Heart left ventricle (tissue), 16 donors: ENCODE measurements around the gene SAMD10. TPM values are rescaled to one million over a fixed set of nuclear protein-coding genes. Genes with fewer than 3 reads are reported as not detected.

Experiments used
- ATAC-seq, 4 donors: fragments of 200-7000 bp; cut with Tn5 transposase; one replicate each; pipeline ENCODE4 v1.9.1; 2020 to 2022; ENCODE audit warnings: moderate library complexity in 4 of 4, mild to moderate bottlenecking in 3 of 4, moderate number of reproducible peaks in 1 of 4
- DNase-seq, 5 donors: peaks; one replicate each; pipeline ENCODE4 v3.0.0-alpha.2; 2020
- H3K27ac ChIP-seq, 12 donors: fragments of 200-600 bp; sonication (generic) in 4 of 12; one replicate each; pipeline versions ENCODE4 v1.5.0 to v1.8.0; 2016 to 2022; ENCODE audit warnings: mild to moderate bottlenecking in 2 of 12
- H3K27me3 ChIP-seq, 9 donors: fragments of 200-600 bp; sonication (generic) in 2 of 9; one replicate each; pipeline versions ENCODE4 v1.5.1 to v1.8.0; 2016 to 2022; ENCODE audit warnings: mild to moderate bottlenecking in 3 of 9
- H3K36me3 ChIP-seq, 9 donors: fragments of 200-600 bp; sonication (generic) in 2 of 9; one replicate each; pipeline versions ENCODE4 v1.5.0 to v1.8.0; 2018 to 2022; ENCODE audit warnings: mild to moderate bottlenecking in 2 of 9
- H3K4me1 ChIP-seq, 12 donors: fragments of 200-600 bp; sonication (generic) in 4 of 12; one replicate each; pipeline versions ENCODE4 v1.5.0 to v1.8.0; 2016 to 2022; ENCODE audit warnings: mild to moderate bottlenecking in 3 of 12
- H3K4me3 ChIP-seq, 12 donors: fragments of 200-600 bp; sonication (generic) in 4 of 12; one replicate each; pipeline versions ENCODE4 v1.5.0 to v1.8.0; 2017 to 2022; ENCODE audit warnings: mild to moderate bottlenecking in 9 of 12, moderate library complexity in 4 of 12
- H3K9me3 ChIP-seq, 12 donors: fragments of 200-600 bp; sonication (generic) in 4 of 12; one replicate each; pipeline versions ENCODE4 v1.5.0 to v1.8.0; 2016 to 2022; ENCODE audit warnings: mild to moderate bottlenecking in 1 of 12
- POLR2A ChIP-seq, 2 donors: fragments of 450-650 bp; IDR thresholded peaks; one replicate each; pipeline ENCODE4 v1.6.1; 2017; ENCODE audit warnings: antibody characterized with exemption in 2 of 2, mild to moderate bottlenecking in 2 of 2, moderate library complexity in 2 of 2
- WGBS, 4 donors: extraction: QIAGEN DNeasy Blood & Tissue Kit in 2 of 4; methylation state at CpG; one replicate each; pipeline versions ENCODE4 v1.1.5 to v1.1.7; 2013 to 2018; 5-methylcytosine and 5-hydroxymethylcytosine counted together
- intact Hi-C, 10 donors: fragments of 100-400 bp; cut with DNase I; formaldehyde crosslinking; loops; one replicate each; pipeline versions ENCODE4 v1.11.1 to v1.14.2; 2022
- microRNA counts, 2 donors: library from miRNA; unstranded; fragments of <30 nt; microRNA quantifications; one replicate each; lab custom pipeline; 2016
- microRNA-seq, 4 donors: library from miRNA; unstranded; fragments of <30 nt; microRNA quantifications; one replicate each; pipeline versions ENCODE4 to v1.2.0, GENCODE V29; 2017 to 2020
- polyA plus RNA-seq, 2 donors: library from polyadenylated mRNA; stranded (reverse); fragments of 200-250 nt; gene quantifications; one replicate each; pipeline ENCODE4 v1.2.3, GENCODE V29; 2013
- total RNA-seq, 9 donors: library from RNA; depleted of rRNA in 2 of 9; stranded (reverse); fragments of >200 nt in 2 of 9; fragmentation: NEBNext Ultra II Directional in 3 of 9; extraction: Animal tissue kit (Norgen Biotek cat#: 25700) in 3 of 9; gene quantifications; one replicate each; pipeline versions ENCODE4 v1.1.0 to v1.2.4, GENCODE V29; 2016 to 2023
- TF ChIP-seq, protein P1 (sequence below), 12 donors: fragments of 200-600 bp; sonication (generic) in 4 of 12; IDR thresholded peaks; one replicate each; pipeline versions ENCODE4 v1.5.0 to v1.8.0; 2018 to 2022; ENCODE audit warnings: antibody characterized with exemption in 12 of 12, mild to moderate bottlenecking in 5 of 12
- donor health status: ischemic (EF 13 %, LVEDD 7.1; RV severe dilation, severe dysfunction).
- donor health status: healthy with polysubstance abuse.
- donor health status: DM: no; HTN: yes; CAD: no.
- donor health status: DM: no; HTN: no; CAD: no.
- donor health status: ischemic (EF 25% LVEDD 6.9; RV normal size, moderate dysfunction).
- donor health status: ischemic (EF 25% LVEDD 5.7; RV mildly dilated, moderate dysfunction).
- donor health status: healthy.
- donor health status: DM: yes; HTN: yes; CAD: no.
- donor health status: ischemic (EF 35%, LVEDD 5.7; RV mildly dilated, moderate dysfunction).
- donor health status: nonischemic (EF 11% LVEDD 7.7; RV severe dilation, severe dysfunction).
- donor health status: DM: yes; HTN: yes; CAD: no.
- donor health status: PGD.
- donor health status: ischemic (EF 29% LVEDD 5.4; RV normal size, mild dysfunction).
- donor health status: nonischemic (EF 23%, LVEDD 6.1; RV moderate dilation, normal function).

Gene SAMD10
- total and polyA plus RNA-seq, 11 donors: 3.1 to 6.3 (median 4.7) TPM

DNA sequence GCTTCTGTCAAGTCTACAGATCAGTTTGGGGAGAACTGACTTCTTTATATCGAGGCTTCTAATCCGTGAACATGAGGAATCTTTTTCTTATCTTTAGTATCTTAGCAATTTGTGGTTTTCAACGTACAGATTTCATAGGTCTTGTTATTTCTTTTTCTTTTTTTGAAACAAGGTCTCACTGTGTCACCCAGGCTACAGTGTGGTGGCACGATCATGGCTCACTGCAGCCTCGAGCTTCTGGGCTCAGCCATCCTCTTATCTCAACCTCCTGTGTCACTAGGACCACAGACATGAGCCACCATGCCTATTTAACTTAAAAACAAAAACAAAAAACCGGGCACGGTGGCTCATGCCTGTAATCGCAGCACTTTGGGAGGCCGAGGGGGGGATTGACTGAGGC lies 55.2 kb downstream of the SAMD10 start:
- intact Hi-C loops: no loop called here
- no peak for DNase-seq
- Histone ChIP-seq H3K36me3 (peaks cover 0 to 57% (median 25%) of the 10 kb centered on the region in 9 donors), H3K27me3 (no peaks in the 10 kb centered on the region), H3K4me1 (peaks cover 0 to 11% (median 0%) of the 10 kb centered on the region in 12 donors), H3K27ac (no peak overlapping the region), H3K4me3 (no peak overlapping the region), H3K9me3 (no peaks in the 10 kb centered on the region)
- WGBS, 4 donors: 66 to 83% (median 77%) methylated on average over 9 of the region's 9 CpGs
- ATAC-seq: no peak
- TF ChIP-seq, protein P1, sequence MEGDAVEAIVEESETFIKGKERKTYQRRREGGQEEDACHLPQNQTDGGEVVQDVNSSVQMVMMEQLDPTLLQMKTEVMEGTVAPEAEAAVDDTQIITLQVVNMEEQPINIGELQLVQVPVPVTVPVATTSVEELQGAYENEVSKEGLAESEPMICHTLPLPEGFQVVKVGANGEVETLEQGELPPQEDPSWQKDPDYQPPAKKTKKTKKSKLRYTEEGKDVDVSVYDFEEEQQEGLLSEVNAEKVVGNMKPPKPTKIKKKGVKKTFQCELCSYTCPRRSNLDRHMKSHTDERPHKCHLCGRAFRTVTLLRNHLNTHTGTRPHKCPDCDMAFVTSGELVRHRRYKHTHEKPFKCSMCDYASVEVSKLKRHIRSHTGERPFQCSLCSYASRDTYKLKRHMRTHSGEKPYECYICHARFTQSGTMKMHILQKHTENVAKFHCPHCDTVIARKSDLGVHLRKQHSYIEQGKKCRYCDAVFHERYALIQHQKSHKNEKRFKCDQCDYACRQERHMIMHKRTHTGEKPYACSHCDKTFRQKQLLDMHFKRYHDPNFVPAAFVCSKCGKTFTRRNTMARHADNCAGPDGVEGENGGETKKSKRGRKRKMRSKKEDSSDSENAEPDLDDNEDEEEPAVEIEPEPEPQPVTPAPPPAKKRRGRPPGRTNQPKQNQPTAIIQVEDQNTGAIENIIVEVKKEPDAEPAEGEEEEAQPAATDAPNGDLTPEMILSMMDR (IDR thresholded peaks at IDR 0.05): no peak
- no peak for TF ChIP-seq POLR2A (IDR thresholded peaks at IDR 0.05)

MicroRNAs encoded within 50 kb of the gene (microRNA counts, 767-probe panel; counts per million panel counts)
- microRNA hsa-miR-1914-5p (lab: Ali Mortazavi, UCI) (71.6 to 908 counts per million in 2 donors), microRNA hsa-miR-647 (lab: Ali Mortazavi, UCI) (71.6 to 1,120 counts per million in 2 donors)

Small RNA genes within 50 kb of the gene (microRNA-seq; reads per million reads assigned to microRNA genes)
- gene MIR1914: 1.1 to 3.1 (median 2.4) reads per million in 4 donors
- gene MIR647: 0 reads per million in 4 donors

Other genes starting within 250 kb of the SAMD10 start
- 1 to 10 TPM in 8 of 9 donors, under 1 TPM in 1; 0.95 to 7.1 (median 3.4) TPM for gene LIME1, start 243.0 kb downstream of the SAMD10 start, total RNA-seq
- 1 to 10 TPM; 2.2 to 4.4 TPM for gene LIME1, start 243.0 kb downstream of the SAMD10 start, polyA plus RNA-seq
- 10 to 100 TPM; 41.4 to 82.5 (median 70.7) TPM for gene SLC2A4RG, start 239.9 kb downstream of the SAMD10 start, total RNA-seq
- gene SLC2A4RG, start 239.9 kb downstream of the SAMD10 start, polyA plus RNA-seq: 10 to 100 TPM; 18.3 to 80.3 TPM
- gene ZBTB46, start 148.4 kb downstream of the SAMD10 start, total RNA-seq: 10 to 100 TPM; 11.2 to 27.4 (median 14.4) TPM
- gene ZBTB46, start 148.4 kb downstream of the SAMD10 start, polyA plus RNA-seq: 1 to 10 TPM; 6.6 to 8.2 TPM
- not detected for gene ABHD16B, start 118.1 kb downstream of the SAMD10 start, total RNA-seq
- gene ABHD16B, start 118.1 kb downstream of the SAMD10 start, polyA plus RNA-seq: under 1 TPM; 0.12 to 0.72 TPM
- 100 to 1,000 TPM in 1 of 9 donors, 10 to 100 TPM in 8; 65.0 to 122 (median 72.2) TPM for gene TPD52L2, start 114.4 kb downstream of the SAMD10 start, total RNA-seq
- 100 to 1,000 TPM in 1 of 2 donors, 10 to 100 TPM in 1; 44.4 to 179 TPM for gene TPD52L2, start 114.4 kb downstream of the SAMD10 start, polyA plus RNA-seq
- gene DNAJC5, start 84.5 kb downstream of the SAMD10 start, total RNA-seq: 10 to 100 TPM; 34.8 to 57.1 (median 46.1) TPM
- 10 to 100 TPM; 21.1 to 46.3 TPM for gene DNAJC5, start 84.5 kb downstream of the SAMD10 start, polyA plus RNA-seq
- gene UCKL1, start 23.2 kb downstream of the SAMD10 start, total RNA-seq: 10 to 100 TPM; 27.7 to 43.8 (median 37.5) TPM
- 10 to 100 TPM; 27.7 to 49.7 TPM for gene UCKL1, start 23.2 kb downstream of the SAMD10 start, polyA plus RNA-seq
- 10 to 100 TPM in 8 of 9 donors, 1 to 10 TPM in 1; 7.3 to 15.9 (median 12.2) TPM for gene ZNF512B, start 9.7 kb downstream of the SAMD10 start, total RNA-seq
- 1 to 10 TPM; 7.7 to 9.3 TPM for gene ZNF512B, start 9.7 kb downstream of the SAMD10 start, polyA plus RNA-seq
- gene PRPF6, start 1.5 kb upstream of the SAMD10 start, total RNA-seq: 10 to 100 TPM; 41.4 to 62.6 (median 47.6) TPM
- gene PRPF6, start 1.5 kb upstream of the SAMD10 start, polyA plus RNA-seq: 10 to 100 TPM; 31.0 to 58.5 TPM
- 1 to 10 TPM in 1 of 9 donors, under 1 TPM in 8; 0.16 to 1.2 (median 0.56) TPM for gene C20orf204, start 56.5 kb upstream of the SAMD10 start, total RNA-seq
- under 1 TPM; 0.35 to 0.42 TPM for gene C20orf204, start 56.5 kb upstream of the SAMD10 start, polyA plus RNA-seq
- 10 to 100 TPM; 37.0 to 75.9 (median 50.7) TPM for gene SOX18, start 70.0 kb upstream of the SAMD10 start, total RNA-seq
- 10 to 100 TPM; 23.5 to 31.1 TPM for gene SOX18, start 70.0 kb upstream of the SAMD10 start, polyA plus RNA-seq
- gene TCEA2, start 83.6 kb upstream of the SAMD10 start, total RNA-seq: 10 to 100 TPM; 19.2 to 52.1 (median 42.9) TPM
- gene TCEA2, start 83.6 kb upstream of the SAMD10 start, polyA plus RNA-seq: 10 to 100 TPM; 23.6 to 32.9 TPM
- 10 to 100 TPM in 2 of 9 donors, 1 to 10 TPM in 7; 3.2 to 25.6 (median 5.3) TPM for gene RGS19, start 99.9 kb upstream of the SAMD10 start, total RNA-seq
- 1 to 10 TPM; 3.7 to 6.5 TPM for gene RGS19, start 99.9 kb upstream of the SAMD10 start, polyA plus RNA-seq
- gene OPRL1, start 100.4 kb upstream of the SAMD10 start, total RNA-seq: 1 to 10 TPM in 3 of 9 donors, under 1 TPM in 6; 0.18 to 1.9 (median 0.67) TPM
- under 1 TPM; 0.21 to 0.27 TPM for gene OPRL1, start 100.4 kb upstream of the SAMD10 start, polyA plus RNA-seq
- gene LKAAEAR1, start 104.8 kb upstream of the SAMD10 start, total RNA-seq: not detected
- gene LKAAEAR1, start 104.8 kb upstream of the SAMD10 start, polyA plus RNA-seq: not detected
- not detected for gene NPBWR2, start 127.9 kb upstream of the SAMD10 start, total RNA-seq
- gene NPBWR2, start 127.9 kb upstream of the SAMD10 start, polyA plus RNA-seq: not detected
- gene MYT1, start 184.8 kb upstream of the SAMD10 start, total RNA-seq: under 1 TPM in 5 of 9 donors, not detected in 4; 0.07 to 0.23 (median 0.09) TPM
- gene MYT1, start 184.8 kb upstream of the SAMD10 start, polyA plus RNA-seq: under 1 TPM in 1 of 2 donors, not detected in 1; 0.11 TPM